GM10248 (cell line): ENCODE data around the gene RPL28.
A peak's percentile ranks its signal among the peaks of the same experiment; 100 is the strongest.

ENCODE experiments used
- CTCF ChIA-PET: fragments of 300-600 bp; sonication (Branson Sonifier 250); formaldehyde crosslinking; extraction: SDS; loops from one replicate; lab custom pipeline; 2021; ENCODE audit warnings: antibody characterized with exemption; lab: Yijun Ruan, JAX
- POLR2A ChIA-PET: fragments of 350-650 bp; sonication (Branson Sonifier 250); formaldehyde crosslinking; extraction: SDS; loops from one replicate; lab custom pipeline; 2020; ENCODE audit warnings: antibody characterized with exemption; lab: Yijun Ruan, JAX
- DNase-seq: peaks from one replicate; pipeline ENCODE4 v3.0.0; 2012; ENCODE audit errors: extremely low spot score
- CTCF ChIP-seq: IDR thresholded peaks from 2 replicates; pipeline ENCODE4 v1.5.1; 2012; ENCODE audit warnings: mild to moderate bottlenecking, low read depth; ENCODE audit errors: extremely low read depth, missing control alignments, control extremely low read depth

The RPL28 gene

DNA sequence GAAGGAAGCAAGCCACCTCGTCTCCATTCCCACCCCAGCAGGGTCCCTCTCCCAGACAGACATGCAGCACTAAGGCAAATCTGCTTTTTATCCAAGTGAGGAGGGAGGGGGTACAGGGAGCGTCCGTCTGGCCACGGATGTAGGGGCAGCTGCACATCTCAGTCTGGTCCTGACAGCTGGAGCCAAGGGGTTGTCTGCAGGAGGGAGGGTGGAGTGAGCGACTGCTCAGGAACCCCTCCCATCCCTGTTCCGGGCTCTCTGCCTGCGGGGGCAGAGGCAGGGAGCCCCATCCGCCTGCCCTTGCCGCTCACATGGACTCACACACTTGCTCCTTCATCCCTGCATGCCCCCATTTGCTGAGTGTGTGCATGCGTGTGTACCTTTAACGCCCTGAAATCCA, 6.6 kb upstream of the RPL28 start:
- DNase-seq, result no peak
- ChIA-PET CTCF (interaction anchor here (1.4 kb wide), 1 partner anchor 77 kb away, joined by 5 read pairs; no protein-coding TSS in a partner anchor), POLR2A (no interaction called here)
- no peak for TF ChIP-seq CTCF

DNA sequence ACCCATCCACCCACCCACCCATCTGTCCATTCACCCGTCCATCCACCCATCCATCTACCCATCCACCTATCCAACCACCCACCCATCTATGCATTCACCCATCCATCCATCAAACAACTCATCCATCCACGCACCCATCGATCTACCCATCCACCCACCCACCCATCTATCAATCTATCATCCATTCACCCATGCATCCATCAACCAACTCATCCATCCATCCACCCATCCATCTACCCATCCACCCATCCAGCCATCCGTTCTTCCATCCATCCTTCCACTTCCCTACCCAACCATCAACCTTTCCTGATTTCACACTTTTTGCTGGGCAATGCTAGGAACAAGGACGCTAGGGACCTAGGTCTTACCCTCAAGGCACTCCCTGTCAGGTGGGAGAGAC, 3.7 kb upstream of the RPL28 start:
- TF ChIP-seq CTCF, result no peak
- ChIA-PET CTCF (no interaction called here), POLR2A (no interaction called here)
- DNase-seq, result no peak

DNA sequence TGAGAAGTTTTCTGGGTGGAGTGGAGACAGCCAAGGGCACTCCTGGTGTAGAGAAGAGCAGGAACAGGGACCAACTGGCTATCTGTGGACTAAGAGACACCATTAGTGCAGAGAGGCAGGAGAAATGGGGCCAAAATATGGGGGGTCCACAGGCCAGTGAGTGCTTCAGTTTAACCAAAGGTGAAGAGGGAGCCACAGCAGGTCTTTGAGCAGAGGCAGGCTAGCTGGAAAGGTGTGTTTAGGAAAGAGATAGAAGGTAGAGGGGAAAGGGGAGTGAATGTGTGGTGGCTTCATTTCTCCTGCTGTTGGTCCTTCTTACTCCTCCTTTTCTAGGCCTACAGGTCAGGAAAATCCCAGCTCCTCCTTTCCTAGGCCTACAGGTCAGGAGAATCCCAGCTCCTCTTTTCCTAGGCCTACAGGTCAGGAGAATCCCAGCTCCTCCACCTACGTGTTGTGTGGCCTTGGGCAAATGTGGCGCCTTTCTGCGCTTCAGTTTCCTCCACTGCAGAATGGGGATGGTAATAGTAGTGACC, 3.1 kb upstream of the RPL28 start:
- POLR2A ChIA-PET, result no interaction called here
- DNase-seq, result no peak
- TF ChIP-seq CTCF, result no peak
- CTCF ChIA-PET, result interaction anchor here (1.6 to 3.1 kb wide), 6 partner anchors 22 to 121 kb away, joined by 3 to 19 read pairs (median 8); partner anchors contain the start of genes KMT5C and UBE2S

DNA sequence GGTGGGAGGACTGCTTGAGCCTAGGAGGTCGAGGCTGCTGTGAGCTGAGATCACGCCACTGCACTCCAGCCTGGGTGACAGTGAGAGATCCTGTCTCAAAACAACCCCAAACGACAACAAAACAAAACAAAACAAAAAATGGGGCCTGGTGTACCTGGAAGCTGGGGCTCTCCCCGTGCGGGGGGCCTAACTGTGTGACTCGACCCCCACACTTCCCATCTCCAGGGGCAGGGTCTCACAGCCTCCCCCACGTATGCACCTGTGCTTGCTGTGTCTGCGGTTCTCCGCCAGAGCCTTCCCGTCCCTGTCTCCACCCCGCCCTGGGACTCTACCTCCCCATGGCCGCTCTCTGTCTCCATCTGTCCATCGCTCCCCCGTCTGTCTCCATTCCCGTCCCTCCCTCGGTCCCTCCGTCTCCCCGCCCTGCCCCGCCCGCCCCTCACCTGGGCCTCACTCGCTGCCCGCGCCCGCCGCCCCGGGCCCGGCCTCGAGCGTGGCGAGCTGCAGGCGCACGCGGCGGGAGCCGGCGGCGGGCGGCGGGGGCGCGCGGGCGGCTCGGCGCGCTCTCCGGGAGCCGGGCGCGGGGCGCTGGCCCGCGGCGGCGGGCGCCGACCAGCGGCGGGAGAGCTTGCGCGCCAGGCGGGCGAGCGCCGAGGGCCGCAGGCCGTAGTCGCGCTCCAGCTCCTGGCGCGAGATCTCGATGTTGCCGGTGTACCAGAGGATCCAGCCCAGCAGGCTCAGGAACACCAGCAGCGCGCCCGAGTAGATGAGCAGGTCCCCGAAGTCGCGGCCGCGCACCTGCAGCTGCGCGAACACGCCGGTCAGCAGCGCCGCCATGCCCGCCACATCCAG, 2.2 kb upstream of the RPL28 start:
- peak; percentile 76 for DNase-seq
- ChIA-PET CTCF (interaction anchor here (0.9 to 3.1 kb wide), 14 partner anchors 16 to 295 kb away, joined by 3 to 19 read pairs (median 4); partner anchors contain the start of genes KMT5C and UBE2S), POLR2A (interaction anchor here (0.7 to 1.9 kb wide), 6 partner anchors 10 to 129 kb away, joined by 3 to 13 read pairs (median 3); partner anchors contain the start of genes KMT5C and UBE2S)
- peak; percentile 46 for TF ChIP-seq CTCF

GRCh38 chr19:55384131-55384919, 1.4 kb upstream of the RPL28 start, which contains the start of gene TMEM238:
Gene TMEM238 (minus strand): TSS chr19:55384292. CDS start chr19:55384259, 33 bp downstream.
- ChIA-PET CTCF (interaction anchor here (0.9 to 3.1 kb wide), 14 partner anchors 16 to 296 kb away, joined by 3 to 19 read pairs (median 4); partner anchors contain the start of genes KMT5C and UBE2S), POLR2A (interaction anchor here (0.7 to 1.9 kb wide), 6 partner anchors 9 to 130 kb away, joined by 3 to 13 read pairs (median 3); partner anchors contain the start of genes KMT5C and UBE2S)
- no peak for TF ChIP-seq CTCF
- DNase-seq, result no peak
